Measurements from ENCODE around the gene EOMES. TPM values are rescaled to one million over a fixed set of nuclear protein-coding genes. Genes with fewer than 3 reads are reported as not detected.
A peak's percentile ranks its signal among the peaks of the same experiment; 100 is the strongest.

EOMES gene
- total and polyA plus RNA-seq, 12 donors: 0.10 to 1.2 (median 0.35) TPM

DNA sequence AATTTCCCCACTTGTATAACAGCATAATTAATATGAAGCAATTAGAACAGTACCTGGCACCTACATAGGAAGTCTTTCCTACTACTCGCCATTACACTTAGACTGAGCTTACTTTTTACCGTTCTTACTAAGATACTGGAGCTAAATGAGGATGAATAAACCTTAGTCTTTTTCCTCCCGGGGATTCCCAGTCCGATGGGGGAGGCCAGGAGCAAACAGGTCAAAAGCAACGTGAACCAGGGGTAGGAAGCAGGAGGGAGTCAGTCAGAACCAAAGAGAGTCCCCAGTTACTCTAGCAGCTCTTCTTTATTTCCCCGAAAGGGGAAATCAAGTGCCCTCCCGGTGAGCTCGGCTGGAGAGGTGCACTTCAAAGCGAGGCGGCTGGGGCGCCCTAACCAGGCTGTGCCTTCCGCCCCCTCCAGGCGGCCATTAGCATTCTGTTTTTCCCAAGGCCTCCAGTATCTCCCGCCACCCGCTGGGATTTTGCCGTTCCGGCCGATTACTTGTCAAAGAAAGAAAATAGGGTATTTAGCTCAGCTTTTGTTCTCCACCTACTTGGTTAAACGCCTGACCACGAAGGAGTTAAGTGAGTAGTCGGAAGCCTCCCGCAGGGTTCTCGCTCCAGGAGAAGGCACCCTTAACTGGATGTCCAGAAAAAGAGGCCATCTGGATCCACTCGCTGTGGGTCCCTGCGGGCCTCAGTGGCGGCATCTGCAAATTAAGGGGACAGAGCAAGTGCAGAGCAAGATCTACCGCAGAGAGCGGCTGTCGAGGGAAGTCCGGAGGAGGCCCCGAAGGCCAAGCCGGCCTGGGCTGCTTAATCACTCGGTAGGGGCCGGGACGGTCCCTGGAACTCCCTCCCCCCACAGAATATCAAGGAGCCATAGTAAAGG, 6.3 kb upstream of the EOMES start:
- no peaks in the 10 kb centered on the region for H3K9me3 ChIP-seq (replicated peaks in 1 of 3)
- TF ChIP-seq, protein P1, sequence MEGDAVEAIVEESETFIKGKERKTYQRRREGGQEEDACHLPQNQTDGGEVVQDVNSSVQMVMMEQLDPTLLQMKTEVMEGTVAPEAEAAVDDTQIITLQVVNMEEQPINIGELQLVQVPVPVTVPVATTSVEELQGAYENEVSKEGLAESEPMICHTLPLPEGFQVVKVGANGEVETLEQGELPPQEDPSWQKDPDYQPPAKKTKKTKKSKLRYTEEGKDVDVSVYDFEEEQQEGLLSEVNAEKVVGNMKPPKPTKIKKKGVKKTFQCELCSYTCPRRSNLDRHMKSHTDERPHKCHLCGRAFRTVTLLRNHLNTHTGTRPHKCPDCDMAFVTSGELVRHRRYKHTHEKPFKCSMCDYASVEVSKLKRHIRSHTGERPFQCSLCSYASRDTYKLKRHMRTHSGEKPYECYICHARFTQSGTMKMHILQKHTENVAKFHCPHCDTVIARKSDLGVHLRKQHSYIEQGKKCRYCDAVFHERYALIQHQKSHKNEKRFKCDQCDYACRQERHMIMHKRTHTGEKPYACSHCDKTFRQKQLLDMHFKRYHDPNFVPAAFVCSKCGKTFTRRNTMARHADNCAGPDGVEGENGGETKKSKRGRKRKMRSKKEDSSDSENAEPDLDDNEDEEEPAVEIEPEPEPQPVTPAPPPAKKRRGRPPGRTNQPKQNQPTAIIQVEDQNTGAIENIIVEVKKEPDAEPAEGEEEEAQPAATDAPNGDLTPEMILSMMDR (IDR thresholded peaks at IDR 0.05): peak in 2 of 6 experiments; percentile 18 to 25
- no peak for TF ChIP-seq POLR2A (IDR thresholded peaks at IDR 0.05)
- WGBS, 4 donors: 3 to 6% (median 4%) methylated on average over 35 of the region's 35 CpGs
- peaks cover 88% of the 10 kb centered on the region for H3K27me3 ChIP-seq
- no peak overlapping the region for H3K27ac ChIP-seq
- H3K36me3 ChIP-seq (replicated peaks in 1 of 2): no peaks in the 10 kb centered on the region
- peaks cover 6 to 25% of the 10 kb centered on the region in 2 donors for H3K4me1 ChIP-seq (replicated peaks in 1 of 2)
- H3K4me3 ChIP-seq: peak overlapping the region in 1 of 4 donors; percentile 38
- intact Hi-C loops (cut with DNase I): no loop called here
- peak in 1 of 7 donors; percentile 14 for DNase-seq

DNA sequence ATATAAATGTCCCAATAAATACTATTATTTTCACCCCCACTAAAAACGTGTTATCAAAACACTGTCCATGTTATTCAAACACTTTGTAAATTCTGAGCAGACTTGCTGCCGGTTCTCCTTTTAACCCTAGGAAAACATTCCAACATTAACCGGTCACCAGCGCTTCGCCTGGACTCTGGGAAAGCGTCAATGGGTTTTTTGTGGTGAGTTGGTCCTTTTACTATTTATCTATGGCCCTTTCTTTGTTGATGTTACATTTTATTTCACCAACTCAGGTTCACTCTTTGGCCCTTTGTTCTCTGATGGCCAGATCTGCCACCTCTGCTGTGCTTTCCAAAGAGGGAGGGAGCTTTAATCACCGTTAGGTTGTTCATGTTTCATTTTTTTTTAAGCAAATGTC, 4.1 kb upstream of the EOMES start:
- H3K27ac ChIP-seq: no peak overlapping the region
- H3K4me3 ChIP-seq: no peak overlapping the region
- TF ChIP-seq, protein P1 (IDR thresholded peaks at IDR 0.05): no peak
- no peak for TF ChIP-seq POLR2A (IDR thresholded peaks at IDR 0.05)
- peaks cover 100% of the 10 kb centered on the region for H3K27me3 ChIP-seq
- H3K36me3 ChIP-seq (replicated peaks in 1 of 2): no peaks in the 10 kb centered on the region
- no peaks in the 10 kb centered on the region for H3K9me3 ChIP-seq (replicated peaks in 1 of 3)
- WGBS, 4 donors: 20 to 26% (median 21%) methylated on average over 7 of the region's 7 CpGs
- intact Hi-C loops (cut with DNase I): no loop called here
- no peak for DNase-seq
- H3K4me1 ChIP-seq (replicated peaks in 1 of 2): peaks cover 15 to 42% of the 10 kb centered on the region in 2 donors

DNA sequence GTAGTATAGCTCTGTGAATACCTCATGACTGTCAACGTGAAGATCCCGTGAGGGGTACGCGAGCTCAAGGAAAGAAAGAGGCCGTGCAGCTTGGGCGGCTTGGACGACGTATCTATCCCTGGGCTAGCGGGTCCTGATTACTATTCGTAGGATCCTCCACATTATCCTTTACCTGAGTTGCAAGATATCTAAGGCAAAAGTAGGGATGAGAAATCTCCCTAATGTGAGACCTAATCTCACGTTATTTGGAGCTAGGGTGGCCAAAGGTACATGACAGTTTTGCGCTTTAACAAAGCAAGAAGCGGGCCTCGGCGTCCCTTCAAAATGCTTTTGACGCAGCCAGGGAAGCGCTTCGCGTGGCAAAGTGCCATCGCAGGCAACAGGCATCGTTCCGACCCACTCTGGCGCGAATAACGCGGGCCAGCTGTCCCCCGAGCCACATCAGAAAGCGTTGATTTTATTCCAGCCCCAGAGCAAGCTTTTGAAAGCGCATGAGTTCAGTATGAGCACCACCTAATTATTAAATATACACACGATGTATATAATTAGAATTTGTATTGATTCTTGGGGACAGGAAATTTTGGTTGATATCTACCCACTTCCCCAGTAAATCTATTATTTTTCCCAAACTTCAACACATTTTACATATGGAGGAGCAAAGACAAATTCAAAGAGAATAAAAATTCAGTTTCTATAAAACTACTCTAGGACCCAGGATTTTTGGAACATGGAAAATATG, 2.5 kb upstream of the EOMES start:
- H3K9me3 ChIP-seq (replicated peaks in 1 of 3): no peaks in the 10 kb centered on the region
- H3K4me1 ChIP-seq (replicated peaks in 1 of 2): peaks cover 13 to 44% of the 10 kb centered on the region in 2 donors
- no peaks in the 10 kb centered on the region for H3K36me3 ChIP-seq (replicated peaks in 1 of 2)
- H3K27me3 ChIP-seq: peaks cover 98% of the 10 kb centered on the region
- H3K27ac ChIP-seq: no peak overlapping the region
- no peak overlapping the region for H3K4me3 ChIP-seq
- TF ChIP-seq, protein P1 (IDR thresholded peaks at IDR 0.05): no peak
- no peak for TF ChIP-seq POLR2A (IDR thresholded peaks at IDR 0.05)
- DNase-seq: no peak
- intact Hi-C loops (cut with DNase I): no loop called here
- 11 to 19% (median 14%) methylated on average over 26 to 30 of the region's 30 CpGs for WGBS, 4 donors

DNA sequence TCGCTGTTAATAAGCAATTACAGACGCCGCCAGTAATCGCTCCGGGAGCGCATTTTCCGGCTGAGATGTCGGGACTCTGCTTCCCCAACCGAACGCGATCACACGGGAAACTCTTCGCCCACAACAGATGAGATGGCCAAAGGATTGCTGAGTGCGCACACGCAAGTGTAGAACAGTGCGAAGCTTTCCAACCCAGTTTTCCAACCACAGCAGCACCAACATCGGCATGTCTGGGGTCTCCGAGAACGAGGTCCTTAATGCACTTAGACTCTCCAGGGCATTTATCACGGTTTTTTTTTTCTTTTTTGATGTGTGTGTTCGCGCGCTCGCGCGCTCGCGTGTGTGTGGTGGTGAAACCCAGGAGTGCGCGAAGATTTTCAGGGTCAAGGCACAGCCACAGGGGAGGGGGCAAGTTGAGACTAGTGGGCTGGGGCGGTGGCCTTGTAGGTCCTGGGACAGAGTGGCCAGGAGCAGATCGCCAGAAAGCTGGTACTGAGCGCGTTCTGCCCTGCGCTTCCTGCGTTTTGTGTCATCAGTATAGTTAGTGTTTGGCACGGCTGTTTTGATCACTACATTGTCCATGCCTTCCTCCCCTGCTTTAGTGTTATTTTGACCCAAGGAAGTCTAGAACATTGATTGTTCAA, 1.8 kb upstream of the EOMES start:
- 7 to 9% (median 8%) methylated on average over 37 of the region's 37 CpGs for WGBS, 4 donors
- no peaks in the 10 kb centered on the region for H3K9me3 ChIP-seq (replicated peaks in 1 of 3)
- H3K36me3 ChIP-seq (replicated peaks in 1 of 2): no peaks in the 10 kb centered on the region
- intact Hi-C loops (cut with DNase I): no loop called here
- DNase-seq: no peak
- H3K27ac ChIP-seq: no peak overlapping the region
- H3K4me1 ChIP-seq (replicated peaks in 1 of 2): peaks cover 10 to 40% of the 10 kb centered on the region in 2 donors
- H3K27me3 ChIP-seq: peaks cover 97% of the 10 kb centered on the region
- H3K4me3 ChIP-seq: peak overlapping the region in 1 of 4 donors; percentile 30
- TF ChIP-seq, protein P1 (IDR thresholded peaks at IDR 0.05): no peak
- TF ChIP-seq POLR2A (IDR thresholded peaks at IDR 0.05): no peak
